Cardiac muscle cell (in vitro differentiated cells and primary cell): ENCODE data around the gene LRGUK. TPM values are rescaled to one million over a fixed set of nuclear protein-coding genes. Genes with fewer than 3 reads are reported as not detected.

Experiments
- DNase-seq, 2 donors: peaks; one replicate each; pipeline versions ENCODE4 v3.0.0 to v3.0.0-alpha.2; 2010 to 2017; ENCODE audit warnings: low read depth in 1 of 2, low spot score in 1 of 2
- H3K27ac ChIP-seq: fragments of 200-600 bp; sonication (generic); 2 replicates; pipeline ENCODE4 v1.5.1; 2016
- H3K27me3 ChIP-seq: fragments of 200-600 bp; sonication (generic); 2 replicates; pipeline ENCODE4 v1.6.0; 2016; ENCODE audit warnings: control low read depth
- H3K36me3 ChIP-seq: fragments of 200-600 bp; sonication (generic); 2 replicates; pipeline ENCODE4 v1.5.1; 2016; ENCODE audit warnings: control low read depth
- H3K4me1 ChIP-seq: fragments of 200-600 bp; sonication (generic); 2 replicates; pipeline ENCODE4 v1.8.1; 2017; ENCODE audit warnings: low read depth, mild to moderate bottlenecking, mixed run types
- H3K4me3 ChIP-seq: fragments of 200-600 bp; sonication (generic); 2 replicates; pipeline ENCODE4 v1.5.1; 2016; ENCODE audit warnings: mild to moderate bottlenecking
- H3K9me3 ChIP-seq: fragments of 200-600 bp; sonication (generic); 2 replicates; pipeline ENCODE4 v1.5.1; 2017; ENCODE audit warnings: low read depth, mild to moderate bottlenecking, control low read depth
- CTCF ChIP-seq: IDR thresholded peaks from 2 replicates; pipeline ENCODE4 v1.5.1; 2012; ENCODE audit warnings: low read depth, mild to moderate bottlenecking, low read length
- polyA plus RNA-seq: library from polyadenylated mRNA; unstranded; fragments of >200 nt; fragmentation: Nextera tagmentation; extraction: Ambion mirVana; gene quantifications from 2 replicates; pipeline ENCODE4 v1.2.1, GENCODE V29; 2016
- total RNA-seq: library from RNA; depleted of rRNA; stranded (reverse); fragments of >200 nt; gene quantifications from 2 replicates; pipeline ENCODE4 v1.2.3, GENCODE V29; 2016

Gene LRGUK
- total and polyA plus RNA-seq, 2 experiments from 2014 or later: 0.36 TPM; not detected in 1

- H3K36me3 ChIP-seq: no peaks in the 10 kb centered on the region
- H3K27me3 ChIP-seq: no peaks in the 10 kb centered on the region
- no peak overlapping the region for H3K27ac ChIP-seq
- no peaks in the 10 kb centered on the region for H3K9me3 ChIP-seq
- H3K4me3 ChIP-seq: no peak overlapping the region
- no peak for TF ChIP-seq CTCF
- DNase-seq: no peak
- no peaks in the 10 kb centered on the region for H3K4me1 ChIP-seq
These were observed 76.2 kb downstream of the LRGUK start for GRCh38 chr7:134203186-134203889.

GRCh38 chr7:134209322-134210015 lies 82.3 kb downstream of the LRGUK start:
- TF ChIP-seq CTCF: no peak
- H3K36me3 ChIP-seq: no peaks in the 10 kb centered on the region
- no peak for DNase-seq
- no peak overlapping the region for H3K4me3 ChIP-seq
- no peak overlapping the region for H3K27ac ChIP-seq
- H3K4me1 ChIP-seq: no peaks in the 10 kb centered on the region
- no peaks in the 10 kb centered on the region for H3K27me3 ChIP-seq
- H3K9me3 ChIP-seq: no peaks in the 10 kb centered on the region

GRCh38 chr7:134210227-134210626 lies 83.1 kb downstream of the LRGUK start:
- no peaks in the 10 kb centered on the region for H3K27me3 ChIP-seq
- H3K9me3 ChIP-seq: no peaks in the 10 kb centered on the region
- no peaks in the 10 kb centered on the region for H3K36me3 ChIP-seq
- no peak for DNase-seq
- no peak overlapping the region for H3K4me3 ChIP-seq
- no peaks in the 10 kb centered on the region for H3K4me1 ChIP-seq
- H3K27ac ChIP-seq: no peak overlapping the region
- TF ChIP-seq CTCF: no peak

GRCh38 chr7:134210976-134211663 lies 84.0 kb downstream of the LRGUK start:
- no peaks in the 10 kb centered on the region for H3K36me3 ChIP-seq
- H3K27me3 ChIP-seq: no peaks in the 10 kb centered on the region
- H3K4me3 ChIP-seq: no peak overlapping the region
- no peak overlapping the region for H3K27ac ChIP-seq
- H3K9me3 ChIP-seq: no peaks in the 10 kb centered on the region
- H3K4me1 ChIP-seq: no peaks in the 10 kb centered on the region
- no peak for TF ChIP-seq CTCF
- no peak for DNase-seq

- no peak for DNase-seq
- H3K27ac ChIP-seq: no peak overlapping the region
- no peaks in the 10 kb centered on the region for H3K4me1 ChIP-seq
- no peaks in the 10 kb centered on the region for H3K9me3 ChIP-seq
- TF ChIP-seq CTCF: no peak
- H3K27me3 ChIP-seq: no peaks in the 10 kb centered on the region
- no peak overlapping the region for H3K4me3 ChIP-seq
- no peaks in the 10 kb centered on the region for H3K36me3 ChIP-seq
These were observed 84.7 kb downstream of the LRGUK start for GRCh38 chr7:134211817-134212216.
